Coronary artery (tissue), 2 donors: Measurements from ENCODE around the gene AMDHD2.
"Not testable (repeated sequence)": the region's sequence is repeated elsewhere in the genome, so short reads cannot be mapped to it uniquely, and the experiment has no call there.

Experiments
- DNase-seq: peaks from one replicate; pipeline ENCODE4 v3.0.0-alpha.2; 2017; ENCODE audit warnings: low spot score
- H3K27ac ChIP-seq, 2 donors: fragments of 200-600 bp; sonication (generic); one replicate each; pipeline ENCODE4 v1.5.1; 2016 to 2019
- H3K4me3 ChIP-seq: fragments of 200-600 bp; sonication (generic); 2 replicates; pipeline ENCODE4 v1.5.1; 2016; ENCODE audit warnings: mild to moderate bottlenecking, moderate library complexity
- TF ChIP-seq, protein P1 (sequence below): fragments of 200-600 bp; sonication (generic); IDR thresholded peaks from one replicate; pipeline ENCODE4 v1.5.1; 2019; ENCODE audit warnings: antibody characterized with exemption

AMDHD2 gene

DNA sequence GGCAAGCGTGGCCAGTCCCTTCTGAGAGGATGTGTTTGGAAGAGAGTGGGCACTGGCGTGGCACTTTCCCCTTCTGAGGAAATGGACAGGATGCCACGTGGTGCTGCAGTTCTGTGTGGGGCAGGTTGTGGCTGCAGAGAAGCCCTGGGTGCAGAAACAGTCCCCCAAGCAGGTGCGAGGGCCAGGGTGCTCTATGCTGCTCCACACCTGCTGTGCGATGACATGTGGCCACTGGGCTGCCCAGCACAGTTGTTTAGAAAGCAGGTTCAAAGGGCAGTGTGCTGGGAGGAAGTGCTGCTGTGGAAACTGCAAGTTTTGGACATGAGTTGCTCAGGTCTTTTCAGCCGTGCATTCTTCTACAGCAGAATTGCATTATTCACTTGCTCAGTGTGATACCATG is 21.2 kb downstream of the AMDHD2 start:
- not testable (repeated sequence) for DNase-seq, H3K27ac ChIP-seq, H3K4me3 ChIP-seq

DNA sequence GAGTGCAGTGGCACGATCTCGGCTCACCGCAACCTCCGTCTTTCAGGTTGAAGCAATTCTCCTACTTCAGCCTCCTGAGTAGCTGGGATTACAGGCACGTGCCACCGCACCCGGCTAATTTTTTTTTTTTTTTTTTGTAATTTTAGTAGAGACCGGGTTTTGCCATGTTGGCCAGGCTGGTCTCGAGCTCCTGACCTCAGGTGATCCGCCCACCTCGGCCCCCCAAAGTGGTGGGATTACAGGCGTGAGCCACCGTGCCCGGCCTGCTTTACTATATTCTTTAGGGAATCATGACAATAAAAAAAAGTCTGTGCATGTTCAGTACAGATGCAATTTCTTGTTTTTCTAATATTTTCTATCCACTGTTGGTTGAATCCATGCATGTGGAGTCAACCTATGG is 23.6 kb downstream of the AMDHD2 start:
- not testable (repeated sequence) for H3K4me3 ChIP-seq, DNase-seq, H3K27ac ChIP-seq

DNA sequence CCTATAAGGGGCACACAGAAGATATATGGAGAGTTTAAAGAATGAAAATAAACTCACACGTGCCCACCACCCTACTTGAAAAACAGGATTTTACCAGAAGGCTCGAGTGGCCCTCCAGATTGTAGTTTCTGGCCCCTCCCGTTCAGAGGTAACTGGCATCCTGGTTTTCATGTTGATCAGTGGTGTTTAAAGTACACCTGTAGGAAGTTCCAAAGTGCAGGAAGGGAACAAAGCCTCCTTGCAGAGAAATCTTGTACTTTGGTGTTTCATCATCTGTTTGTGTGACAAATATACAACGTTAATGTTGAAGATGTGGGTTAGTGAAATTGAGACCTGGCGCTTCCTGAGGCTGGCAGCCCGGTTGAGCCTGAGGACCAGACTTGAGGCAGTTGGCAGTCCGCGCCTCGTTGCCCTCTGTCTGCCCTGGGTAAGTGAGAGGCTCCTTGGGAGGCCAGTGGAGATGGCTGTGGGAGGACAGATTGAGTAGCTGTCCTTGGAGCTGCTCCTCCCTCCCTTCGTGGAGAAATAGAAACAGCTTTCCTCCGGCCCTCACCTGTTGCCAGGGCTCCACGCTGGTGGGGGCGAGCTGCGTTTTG is 30.2 kb downstream of the AMDHD2 start:
- H3K27ac ChIP-seq, H3K4me3 ChIP-seq, DNase-seq: not testable (repeated sequence)

DNA sequence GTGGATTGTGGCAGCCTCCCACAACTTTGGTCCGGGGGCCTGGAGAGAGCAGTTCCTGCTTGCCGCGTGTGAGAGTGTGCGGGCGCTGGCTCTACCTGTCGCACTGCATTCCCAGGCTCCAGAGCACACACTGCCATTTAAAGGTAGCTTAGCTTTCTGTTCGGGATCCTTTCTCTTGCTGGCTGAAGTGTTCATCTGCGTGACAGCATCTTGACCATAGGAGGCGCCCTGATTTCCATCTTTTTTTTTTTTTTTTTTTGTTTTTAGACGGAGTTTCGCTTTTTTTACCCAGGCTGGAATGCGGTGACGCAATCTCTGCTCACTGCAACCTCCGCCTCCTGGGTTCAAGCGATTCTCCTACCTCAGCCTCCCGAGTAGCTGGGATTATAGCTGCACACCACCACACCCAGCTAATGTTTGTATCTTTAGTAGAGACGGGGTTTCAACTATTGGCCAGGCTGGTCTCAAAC is 31.3 kb downstream of the AMDHD2 start:
- H3K27ac ChIP-seq, H3K4me3 ChIP-seq, DNase-seq: not testable (repeated sequence)

DNA sequence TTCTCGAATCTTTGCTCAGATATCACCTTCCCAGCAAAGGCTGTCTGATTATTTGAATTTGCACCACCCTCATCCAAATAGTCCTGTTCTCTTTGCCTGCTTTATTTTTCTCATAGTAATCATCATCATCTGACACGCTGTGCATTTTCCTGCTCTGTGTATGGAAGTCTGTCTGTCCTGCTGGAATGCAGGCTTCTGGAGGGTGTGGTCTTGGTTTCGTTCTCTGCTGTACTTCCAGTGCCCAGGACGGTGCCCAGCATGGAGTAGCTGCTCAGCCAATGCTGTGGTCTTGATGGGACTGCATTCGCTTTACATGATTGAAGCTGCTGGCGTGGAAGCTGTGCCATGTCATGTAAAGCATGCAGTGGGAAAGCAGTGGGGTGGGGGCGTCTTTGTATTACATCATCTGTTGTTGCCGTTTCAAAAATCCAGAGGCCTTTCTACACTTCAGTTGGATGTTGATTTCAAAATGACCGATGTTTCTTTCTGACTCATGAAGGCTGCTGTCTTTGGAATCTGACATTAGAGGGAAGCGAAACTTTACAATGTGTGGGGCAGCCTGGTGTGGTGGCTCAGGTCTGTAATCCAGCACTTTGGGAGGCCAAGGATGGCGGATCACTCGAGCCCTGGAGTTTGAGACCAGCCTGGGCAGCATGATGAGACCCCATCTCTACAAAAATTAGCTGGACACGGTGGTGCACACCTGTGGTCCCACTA is 34.7 kb downstream of the AMDHD2 start:
- not testable (repeated sequence) for H3K27ac ChIP-seq, DNase-seq, H3K4me3 ChIP-seq

DNA sequence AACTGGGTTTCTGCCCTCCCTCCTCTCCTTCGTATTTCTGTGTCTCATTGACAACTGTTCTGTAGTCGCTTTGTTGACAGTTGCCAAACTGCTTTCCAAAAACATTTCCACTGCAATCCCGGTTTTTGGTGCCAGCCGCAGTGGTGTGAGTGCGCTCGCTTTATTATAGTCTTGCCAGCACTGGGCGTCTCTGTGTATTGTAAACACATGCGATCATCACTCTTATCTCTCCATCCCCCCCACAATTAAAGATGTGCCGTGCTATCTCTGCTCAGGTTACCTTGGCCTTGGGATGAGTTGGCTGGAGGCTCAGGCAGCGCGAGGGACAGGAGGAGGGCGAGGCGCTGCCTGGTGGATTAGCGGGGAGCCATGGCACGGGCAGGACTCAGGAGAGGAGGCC is 37.0 kb downstream of the AMDHD2 start:
- not testable (repeated sequence) for H3K4me3 ChIP-seq, H3K27ac ChIP-seq, DNase-seq

DNA sequence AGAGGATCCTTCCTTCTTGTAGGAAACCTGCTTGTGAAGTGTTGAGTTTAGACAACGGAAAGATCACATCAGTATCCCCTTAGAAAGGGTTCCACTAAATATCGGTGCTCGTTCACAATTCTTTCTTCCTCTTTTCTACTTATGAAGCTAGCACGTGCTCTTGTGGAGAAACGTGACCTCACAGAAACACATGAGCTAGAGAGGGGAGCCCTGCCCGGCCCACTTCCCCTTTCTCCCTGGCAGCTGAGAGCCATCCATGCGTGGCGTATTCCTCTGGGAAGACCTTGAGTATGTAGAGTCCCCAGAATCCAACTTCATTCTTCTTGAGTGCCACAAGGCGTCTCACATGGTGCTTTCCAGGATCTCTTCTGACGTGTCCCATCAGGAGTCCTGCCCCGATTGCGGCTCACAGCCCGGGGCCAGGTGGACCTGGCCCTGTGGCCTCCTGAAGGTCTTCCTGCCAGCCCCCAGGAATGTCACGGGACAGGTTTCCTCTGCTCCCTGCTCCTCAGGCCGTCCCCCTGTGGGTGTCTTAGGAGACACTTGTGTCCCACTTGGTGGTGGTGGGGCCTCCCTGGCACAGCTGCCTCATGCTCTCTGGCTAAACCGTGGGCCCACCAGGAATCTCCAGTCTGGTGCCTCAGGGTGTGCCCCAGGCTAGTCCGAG is 40.1 kb downstream of the AMDHD2 start:
- not testable (repeated sequence) for DNase-seq, H3K4me3 ChIP-seq, H3K27ac ChIP-seq

DNA sequence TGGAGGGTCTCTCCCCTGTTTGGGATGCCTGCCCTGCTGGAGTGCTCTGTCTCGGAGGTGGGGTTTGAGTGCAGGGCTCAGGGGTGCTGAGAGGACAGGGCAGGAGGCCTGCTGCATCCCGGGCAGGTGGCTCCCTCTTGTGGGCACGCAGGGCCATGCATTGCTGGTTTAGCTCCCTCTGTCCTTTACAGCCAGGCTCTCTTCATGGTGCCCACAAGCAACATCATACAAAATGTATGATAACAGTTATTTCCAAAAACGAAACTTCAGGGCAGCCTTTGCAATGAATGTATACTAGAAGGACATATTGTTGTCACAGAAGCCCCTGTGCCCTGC is 40.6 kb downstream of the AMDHD2 start:
- TF ChIP-seq, protein P1, sequence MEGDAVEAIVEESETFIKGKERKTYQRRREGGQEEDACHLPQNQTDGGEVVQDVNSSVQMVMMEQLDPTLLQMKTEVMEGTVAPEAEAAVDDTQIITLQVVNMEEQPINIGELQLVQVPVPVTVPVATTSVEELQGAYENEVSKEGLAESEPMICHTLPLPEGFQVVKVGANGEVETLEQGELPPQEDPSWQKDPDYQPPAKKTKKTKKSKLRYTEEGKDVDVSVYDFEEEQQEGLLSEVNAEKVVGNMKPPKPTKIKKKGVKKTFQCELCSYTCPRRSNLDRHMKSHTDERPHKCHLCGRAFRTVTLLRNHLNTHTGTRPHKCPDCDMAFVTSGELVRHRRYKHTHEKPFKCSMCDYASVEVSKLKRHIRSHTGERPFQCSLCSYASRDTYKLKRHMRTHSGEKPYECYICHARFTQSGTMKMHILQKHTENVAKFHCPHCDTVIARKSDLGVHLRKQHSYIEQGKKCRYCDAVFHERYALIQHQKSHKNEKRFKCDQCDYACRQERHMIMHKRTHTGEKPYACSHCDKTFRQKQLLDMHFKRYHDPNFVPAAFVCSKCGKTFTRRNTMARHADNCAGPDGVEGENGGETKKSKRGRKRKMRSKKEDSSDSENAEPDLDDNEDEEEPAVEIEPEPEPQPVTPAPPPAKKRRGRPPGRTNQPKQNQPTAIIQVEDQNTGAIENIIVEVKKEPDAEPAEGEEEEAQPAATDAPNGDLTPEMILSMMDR, result peak; percentile 12
- H3K4me3 ChIP-seq, H3K27ac ChIP-seq, DNase-seq: not testable (repeated sequence)

DNA sequence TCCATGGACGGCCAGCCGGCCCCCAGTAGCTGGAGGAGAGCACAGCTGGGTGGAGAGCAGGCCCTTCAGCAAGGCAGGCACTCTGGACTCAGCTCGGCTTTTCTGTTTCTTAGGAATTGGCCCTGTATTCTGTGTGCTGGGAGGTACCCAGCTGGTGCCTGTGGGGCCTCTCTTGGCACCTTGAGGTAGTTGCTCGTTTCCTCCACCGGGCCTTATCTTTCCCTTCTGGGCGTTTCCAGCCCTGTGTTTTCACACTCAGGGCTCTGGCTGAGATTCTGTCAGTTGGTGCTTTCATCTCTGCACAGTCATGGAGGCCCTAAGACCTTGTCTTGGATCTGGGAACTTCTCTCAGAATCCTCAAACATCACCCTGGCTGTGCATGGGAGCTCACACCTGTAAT is 47.3 kb downstream of the AMDHD2 start:
- not testable (repeated sequence) for H3K27ac ChIP-seq, DNase-seq, H3K4me3 ChIP-seq

DNA sequence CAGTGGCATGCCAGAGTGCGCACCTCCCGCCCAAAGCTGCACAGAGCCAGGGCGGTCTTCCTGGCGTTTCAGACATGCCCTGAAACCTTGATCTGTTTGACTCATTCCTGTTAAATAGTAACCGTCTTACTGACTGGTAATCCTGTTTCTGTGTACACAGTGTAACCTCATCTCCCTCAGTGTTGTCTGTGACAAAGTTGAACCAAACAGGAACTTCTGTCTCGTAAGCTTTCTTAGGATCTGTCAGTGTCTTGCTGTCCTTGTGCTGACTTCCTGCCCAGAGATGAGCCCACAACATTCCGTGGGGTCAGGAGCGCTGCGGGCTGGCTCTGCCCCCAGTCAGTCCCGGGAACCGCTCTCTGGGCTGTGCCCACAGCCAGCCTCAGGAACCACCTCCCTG is 48.4 kb downstream of the AMDHD2 start:
- not testable (repeated sequence) for H3K4me3 ChIP-seq, DNase-seq, H3K27ac ChIP-seq

DNA sequence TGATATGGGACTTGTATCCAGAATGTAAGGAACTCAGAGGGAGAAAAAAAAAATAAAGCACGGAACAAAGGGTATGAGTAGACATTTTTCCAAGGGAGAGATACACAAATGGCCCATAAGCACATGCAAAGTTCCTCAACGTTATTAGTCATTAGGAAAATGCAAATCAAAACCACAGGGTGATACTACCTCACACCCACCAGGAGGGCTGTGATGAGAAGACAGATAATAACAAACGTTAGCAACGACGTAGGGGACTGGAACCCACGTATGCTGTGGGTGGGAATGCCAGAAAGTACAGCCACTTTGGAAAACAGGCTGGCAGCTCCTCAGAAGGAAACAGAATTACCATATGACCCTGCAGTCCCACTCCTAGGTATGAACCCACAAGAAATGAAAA is 52.5 kb downstream of the AMDHD2 start:
- not testable (repeated sequence) for H3K4me3 ChIP-seq, DNase-seq

DNA sequence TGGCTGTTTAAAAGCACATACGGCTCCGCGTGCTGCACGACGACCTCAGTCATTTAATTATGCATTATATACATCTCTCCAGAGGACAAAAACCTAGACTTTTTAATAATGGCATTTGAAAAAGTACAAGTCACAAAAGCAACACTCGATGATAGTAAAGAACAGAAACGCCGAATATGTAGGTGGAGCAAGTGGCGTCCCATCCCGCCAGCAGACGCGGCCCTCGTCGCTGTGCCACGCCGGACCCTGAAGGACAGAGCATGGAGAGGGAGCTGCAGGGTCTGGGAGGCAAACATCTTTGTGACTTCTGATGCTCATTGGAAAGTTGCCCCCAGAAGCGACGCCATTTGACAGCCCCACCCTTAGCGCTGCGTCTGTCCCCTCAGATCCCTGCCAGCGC is 55.7 kb downstream of the AMDHD2 start:
- H3K27ac ChIP-seq, DNase-seq, H3K4me3 ChIP-seq: not testable (repeated sequence)

More for the DNA sequence above, 52.5 kb downstream of the AMDHD2 start:
- not testable (repeated sequence) for H3K27ac ChIP-seq

DNA sequence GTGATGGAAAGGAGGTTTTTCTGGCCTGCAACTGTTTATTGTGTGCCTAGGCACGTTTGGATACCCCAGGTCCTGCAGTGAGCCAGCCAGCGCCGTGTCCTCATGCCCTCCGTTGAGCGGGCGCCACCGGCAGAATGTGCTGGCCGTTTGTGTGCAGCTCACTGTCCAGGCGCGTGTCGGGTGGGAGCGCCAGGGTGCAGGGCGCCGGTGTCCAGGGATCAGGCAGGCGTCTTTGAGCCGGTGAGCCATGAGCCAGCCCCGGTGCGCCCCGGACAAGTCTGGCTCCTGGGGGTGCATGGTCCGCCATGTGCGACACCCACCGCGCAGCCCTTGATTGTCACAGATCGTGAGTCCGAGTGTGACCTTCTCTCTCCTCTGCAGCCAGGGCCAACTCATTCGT is 56.9 kb downstream of the AMDHD2 start:
- DNase-seq, result not testable (repeated sequence)

DNA sequence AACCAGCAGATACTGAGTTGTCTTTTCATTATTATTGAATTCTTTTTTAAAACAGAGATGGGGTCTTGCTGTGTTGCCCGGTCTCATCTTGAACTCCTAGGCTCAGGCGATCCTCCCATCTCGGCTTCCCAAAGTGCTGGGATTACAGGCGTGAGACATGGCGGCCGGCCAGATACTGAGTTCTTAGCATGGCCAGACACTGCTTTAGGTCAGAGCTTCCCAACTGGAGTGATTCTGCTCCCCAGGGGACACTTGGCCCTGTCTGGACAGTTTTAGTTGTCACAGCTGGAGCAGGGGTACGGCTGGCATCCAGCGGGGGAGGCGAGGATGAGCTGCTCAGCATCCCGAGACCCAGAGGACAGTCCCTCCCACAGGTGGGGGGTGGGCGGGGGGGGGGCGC is 58.7 kb downstream of the AMDHD2 start:
- H3K27ac ChIP-seq, DNase-seq, H3K4me3 ChIP-seq: not testable (repeated sequence)

More for the DNA sequence above, 56.9 kb downstream of the AMDHD2 start:
- H3K27ac ChIP-seq, H3K4me3 ChIP-seq: not testable (repeated sequence)

DNA sequence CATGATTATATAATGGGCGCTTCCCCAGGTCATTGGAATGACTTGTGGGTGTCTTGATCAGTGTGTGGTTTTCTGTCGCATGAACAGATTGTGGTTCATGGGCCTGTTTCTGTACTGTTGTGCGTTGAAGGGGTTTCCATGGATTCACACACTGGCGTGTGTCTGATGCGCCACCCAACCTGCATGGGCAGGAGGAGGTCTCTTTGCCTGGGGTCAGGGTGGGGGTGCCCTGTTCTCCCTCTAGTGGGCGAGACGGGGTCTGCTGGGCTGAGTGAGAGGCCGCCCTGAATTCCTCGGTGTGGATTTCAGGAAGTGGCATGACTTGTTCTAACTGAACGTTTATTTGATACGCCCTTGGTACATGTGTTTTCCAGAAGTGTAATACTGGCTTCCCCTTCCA is 60.0 kb downstream of the AMDHD2 start:
- not testable (repeated sequence) for H3K4me3 ChIP-seq, DNase-seq, H3K27ac ChIP-seq

DNA sequence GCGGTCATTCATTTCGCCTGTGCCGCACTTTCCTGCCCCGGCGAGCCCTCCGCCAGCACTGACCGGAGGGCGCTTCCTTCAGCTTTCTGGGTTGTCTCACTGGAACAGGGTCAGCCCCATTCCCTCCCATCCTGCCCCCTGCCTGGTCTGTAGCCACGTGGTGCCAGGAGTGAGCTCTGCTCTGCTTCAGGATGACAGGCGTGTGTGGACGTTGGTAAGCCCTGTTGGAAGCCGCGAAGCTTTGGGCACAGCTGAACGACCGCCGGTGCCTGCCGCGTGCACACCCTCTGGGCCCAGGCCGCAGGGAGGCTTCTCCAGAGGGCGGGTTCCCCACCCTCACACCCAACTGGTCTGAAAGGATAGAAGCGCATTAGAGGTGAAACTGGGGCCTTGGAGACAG is 60.6 kb downstream of the AMDHD2 start:
- DNase-seq, H3K4me3 ChIP-seq, H3K27ac ChIP-seq: not testable (repeated sequence)
